ENCODE measurements around the gene CFAP126.

CFAP126 gene

GRCh38 chr1:161373442-161373841 is 5.8 kb upstream of the CFAP126 start:
- no peaks in the 10 kb centered on the region for H3K36me3 ChIP-seq (replicated peaks)
- in situ Hi-C loops (cut with HindIII; ENCODE audit: low pct_ligation_motif_present, low sequenced_read_pairs), result no loop called here
- TF ChIP-seq CTCF (IDR thresholded peaks at IDR 0.05; ENCODE audit: low read depth, low read length, missing control alignments), result no peak
- no peak overlapping the region for H3K27ac ChIP-seq
- no peak overlapping the region for H3K4me3 ChIP-seq (ENCODE audit: low read depth, low read length)
- no peaks in the 10 kb centered on the region for H3K27me3 ChIP-seq (replicated peaks)
- DNase-seq, result no peak

- Histone ChIP-seq H3K27ac (no peak overlapping the region), H3K27me3 (replicated peaks) (no peaks in the 10 kb centered on the region), H3K36me3 (replicated peaks) (peaks cover 7% of the 10 kb centered on the region), H3K4me3 (ENCODE audit: low read depth, low read length) (no peak overlapping the region)
- DNase-seq, result no peak
- TF ChIP-seq CTCF (IDR thresholded peaks at IDR 0.05; ENCODE audit: low read depth, low read length, missing control alignments), result no peak
- in situ Hi-C loops (cut with HindIII; ENCODE audit: low pct_ligation_motif_present, low sequenced_read_pairs), result no loop called here
Observed at GRCh38 chr1:161365207-161365606, 2.5 kb downstream of the CFAP126 start.

- H3K27me3 ChIP-seq (replicated peaks), result no peaks in the 10 kb centered on the region
- no peak overlapping the region for H3K4me3 ChIP-seq (ENCODE audit: low read depth, low read length)
- no peak for DNase-seq
- H3K36me3 ChIP-seq (replicated peaks), result peaks cover 7% of the 10 kb centered on the region
- no peak for TF ChIP-seq CTCF (IDR thresholded peaks at IDR 0.05; ENCODE audit: low read depth, low read length, missing control alignments)
- no peak overlapping the region for H3K27ac ChIP-seq
- in situ Hi-C loops (cut with HindIII; ENCODE audit: low pct_ligation_motif_present, low sequenced_read_pairs), result no loop called here
Observed at GRCh38 chr1:161364332-161364731, 3.3 kb downstream of the CFAP126 start.

- Histone ChIP-seq H3K36me3 (replicated peaks) (peaks cover 9% of the 10 kb centered on the region), H3K4me3 (ENCODE audit: low read depth, low read length) (no peak overlapping the region), H3K27ac (no peak overlapping the region), H3K27me3 (replicated peaks) (no peaks in the 10 kb centered on the region)
- in situ Hi-C loops (cut with HindIII; ENCODE audit: low pct_ligation_motif_present, low sequenced_read_pairs), result no loop called here
- DNase-seq, result no peak
- no peak for TF ChIP-seq CTCF (IDR thresholded peaks at IDR 0.05; ENCODE audit: low read depth, low read length, missing control alignments)
Observed at GRCh38 chr1:161359291-161359690, 8.4 kb downstream of the CFAP126 start.

GRCh38 chr1:161357073-161357472 is 10.6 kb downstream of the CFAP126 start:
- no peak overlapping the region for H3K27ac ChIP-seq
- no peak overlapping the region for H3K4me3 ChIP-seq (ENCODE audit: low read depth, low read length)
- in situ Hi-C loops (cut with HindIII; ENCODE audit: low pct_ligation_motif_present, low sequenced_read_pairs), result no loop called here
- no peaks in the 10 kb centered on the region for H3K27me3 ChIP-seq (replicated peaks)
- peaks cover 2% of the 10 kb centered on the region for H3K36me3 ChIP-seq (replicated peaks)
- no peak for DNase-seq
- TF ChIP-seq CTCF (IDR thresholded peaks at IDR 0.05; ENCODE audit: low read depth, low read length, missing control alignments), result no peak

GRCh38 chr1:161351482-161351881 is 16.2 kb downstream of the CFAP126 start:
- DNase-seq, result no peak
- Histone ChIP-seq H3K27me3 (replicated peaks) (no peaks in the 10 kb centered on the region), H3K27ac (no peak overlapping the region), H3K36me3 (replicated peaks) (peaks cover 6% of the 10 kb centered on the region), H3K4me3 (ENCODE audit: low read depth, low read length) (no peak overlapping the region)
- in situ Hi-C loops (cut with HindIII; ENCODE audit: low pct_ligation_motif_present, low sequenced_read_pairs), result no loop called here
- TF ChIP-seq CTCF (IDR thresholded peaks at IDR 0.05; ENCODE audit: low read depth, low read length, missing control alignments), result no peak
